Measurements from ENCODE around the gene SGK1.

DNA sequence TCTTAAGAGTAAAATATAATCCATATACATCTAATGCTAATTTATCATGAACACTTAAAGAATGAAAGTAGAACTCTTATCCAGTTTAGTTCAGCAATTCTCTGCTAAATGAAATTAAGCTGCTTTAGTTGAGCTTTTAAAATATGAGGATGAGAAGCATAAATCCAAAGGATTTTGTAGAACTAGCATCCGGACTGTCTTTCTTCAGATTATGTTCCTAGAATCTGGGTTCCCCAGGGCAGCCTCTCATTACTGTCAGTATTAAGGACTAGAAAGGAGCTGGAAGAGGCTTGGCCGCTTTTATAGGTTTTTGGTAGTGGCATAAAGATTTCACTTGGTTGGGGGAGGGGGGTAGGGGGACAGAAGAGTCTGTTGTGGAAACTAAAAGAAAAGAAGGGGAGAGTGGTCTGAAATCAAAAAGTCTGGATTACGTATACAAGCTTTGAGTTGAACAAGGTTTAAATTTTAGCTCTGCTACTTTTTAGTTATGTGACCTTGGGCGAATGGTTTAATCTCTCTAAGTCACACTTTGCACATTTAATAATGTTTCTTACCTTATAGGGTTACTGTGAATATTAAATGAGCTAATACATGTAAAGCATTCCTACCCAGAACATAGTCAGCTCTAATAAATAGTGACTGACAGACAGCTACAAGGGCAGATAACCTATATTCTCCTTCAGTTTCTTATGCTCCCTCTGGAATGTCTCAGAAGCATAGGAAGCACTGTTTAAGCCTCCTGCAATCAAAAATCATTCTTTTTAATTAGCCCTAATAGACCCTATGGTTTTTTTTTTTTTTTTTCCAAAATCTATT, 3.7 kb downstream of the SGK1 start:
- TF ChIP-seq, protein P1, sequence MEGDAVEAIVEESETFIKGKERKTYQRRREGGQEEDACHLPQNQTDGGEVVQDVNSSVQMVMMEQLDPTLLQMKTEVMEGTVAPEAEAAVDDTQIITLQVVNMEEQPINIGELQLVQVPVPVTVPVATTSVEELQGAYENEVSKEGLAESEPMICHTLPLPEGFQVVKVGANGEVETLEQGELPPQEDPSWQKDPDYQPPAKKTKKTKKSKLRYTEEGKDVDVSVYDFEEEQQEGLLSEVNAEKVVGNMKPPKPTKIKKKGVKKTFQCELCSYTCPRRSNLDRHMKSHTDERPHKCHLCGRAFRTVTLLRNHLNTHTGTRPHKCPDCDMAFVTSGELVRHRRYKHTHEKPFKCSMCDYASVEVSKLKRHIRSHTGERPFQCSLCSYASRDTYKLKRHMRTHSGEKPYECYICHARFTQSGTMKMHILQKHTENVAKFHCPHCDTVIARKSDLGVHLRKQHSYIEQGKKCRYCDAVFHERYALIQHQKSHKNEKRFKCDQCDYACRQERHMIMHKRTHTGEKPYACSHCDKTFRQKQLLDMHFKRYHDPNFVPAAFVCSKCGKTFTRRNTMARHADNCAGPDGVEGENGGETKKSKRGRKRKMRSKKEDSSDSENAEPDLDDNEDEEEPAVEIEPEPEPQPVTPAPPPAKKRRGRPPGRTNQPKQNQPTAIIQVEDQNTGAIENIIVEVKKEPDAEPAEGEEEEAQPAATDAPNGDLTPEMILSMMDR (IDR thresholded peaks at IDR 0.05) = no peak
- no peak for TF ChIP-seq POLR2A (IDR thresholded peaks at IDR 0.05)

Measured in testis (tissue), 2 donors.